ENCODE results near the gene EN2.

GRCh38 chr7:155494551-155494950 is 36.6 kb downstream of the EN2 start:
- no peak for TF ChIP-seq CTCF (IDR thresholded peaks at IDR 0.05)
- no peak for TF ChIP-seq POLR2A (IDR thresholded peaks at IDR 0.05)

All from uterus (tissue), 2 donors.